Raji (cell line): ENCODE data around the gene SLCO3A1.

Experiments used
- POLR2A ChIP-seq: IDR thresholded peaks from 2 replicates; pipeline ENCODE4 v1.6.1; 2011; ENCODE audit warnings: low read depth, low read length, control low read depth; ENCODE audit not compliant: insufficient read depth

SLCO3A1 gene

GRCh38 chr15:92132982-92133755, 279.7 kb downstream of the SLCO3A1 start:
- TF ChIP-seq POLR2A, result no peak

GRCh38 chr15:92140796-92141195, 287.3 kb downstream of the SLCO3A1 start:
- no peak for TF ChIP-seq POLR2A

GRCh38 chr15:92141607-92142006, 288.1 kb downstream of the SLCO3A1 start:
- TF ChIP-seq POLR2A, result no peak

- TF ChIP-seq POLR2A, result no peak
Measured at GRCh38 chr15:92142242-92143232, 289.0 kb downstream of the SLCO3A1 start.

GRCh38 chr15:92143765-92144164, 290.3 kb downstream of the SLCO3A1 start:
- TF ChIP-seq POLR2A, result no peak

GRCh38 chr15:92146511-92147150, 293.1 kb downstream of the SLCO3A1 start:
- no peak for TF ChIP-seq POLR2A

GRCh38 chr15:92149029-92149428, 295.5 kb downstream of the SLCO3A1 start:
- TF ChIP-seq POLR2A, result no peak

- TF ChIP-seq POLR2A, result no peak
Measured at GRCh38 chr15:92149465-92149864, 296.0 kb downstream of the SLCO3A1 start.

- no peak for TF ChIP-seq POLR2A
Measured at GRCh38 chr15:92151168-92151567, 297.7 kb downstream of the SLCO3A1 start.

- TF ChIP-seq POLR2A, result no peak
Measured at GRCh38 chr15:92151741-92152140, 298.2 kb downstream of the SLCO3A1 start.

- no peak for TF ChIP-seq POLR2A
Measured at GRCh38 chr15:92152983-92153382, 299.5 kb downstream of the SLCO3A1 start.

- TF ChIP-seq POLR2A, result no peak
Measured at GRCh38 chr15:92153620-92154019, 300.1 kb downstream of the SLCO3A1 start.

- TF ChIP-seq POLR2A, result no peak
Measured at GRCh38 chr15:92155934-92156333, 302.4 kb downstream of the SLCO3A1 start.

GRCh38 chr15:92157666-92158298, 304.3 kb downstream of the SLCO3A1 start:
- TF ChIP-seq POLR2A, result no peak

GRCh38 chr15:92158426-92158825, 304.9 kb downstream of the SLCO3A1 start:
- TF ChIP-seq POLR2A, result no peak

GRCh38 chr15:92159481-92159880, 306.0 kb downstream of the SLCO3A1 start:
- TF ChIP-seq POLR2A, result no peak
